K562 (cell line): ENCODE data around the gene MAGOHB. TPM values are rescaled to one million over a fixed set of nuclear protein-coding genes. Genes with fewer than 3 reads are reported as not detected.

Experiments used
- CEBPB ChIP-seq: fragments of 450-650 bp; IDR thresholded peaks from 2 replicates; pipeline ENCODE4 v1.6.1; 2016; ENCODE audit warnings: missing genetic modification characterization, missing compliant biosample characterization
- CHD2 ChIP-seq: IDR thresholded peaks from 2 replicates; pipeline ENCODE4 v1.6.1; 2011; ENCODE audit warnings: low read depth, low read length
- CREM ChIP-seq: IDR thresholded peaks from 2 replicates; pipeline ENCODE4 v1.6.1; 2014; ENCODE audit warnings: antibody characterized with exemption, low read depth
- CSDE1 ChIP-seq, 2 experiments: fragments of 450-650 bp; IDR thresholded peaks; 2 replicates each; pipeline ENCODE4 v1.6.1; 2016; ENCODE audit warnings: mild to moderate bottlenecking in 1 of 2
- HEY1 ChIP-seq: fragments of 250-450 bp; sonication (Bioruptor Pico); IDR thresholded peaks from 2 replicates; pipeline ENCODE4 v1.5.0; 2020; ENCODE audit warnings: mild to moderate bottlenecking, moderate library complexity, borderline replicate concordance
- HNRNPLL ChIP-seq: fragments of 200-400 bp; formaldehyde crosslinking; IDR thresholded peaks from 2 replicates; pipeline ENCODE4 v1.6.1; 2017; ENCODE audit warnings: low read length, low read depth, mild to moderate bottlenecking; ENCODE audit not compliant: poor library complexity, severe bottlenecking
- MIER1 ChIP-seq: fragments of 450-650 bp; IDR thresholded peaks from 2 replicates; pipeline ENCODE4 v1.6.1; 2016; ENCODE audit warnings: antibody characterized with exemption, mild to moderate bottlenecking, low read depth
- MLLT1 ChIP-seq, 2 experiments: fragments of 450-650 bp; IDR thresholded peaks; 2 replicates each; pipeline ENCODE4 v1.6.1; 2016
- NCOA6 ChIP-seq: fragments of 450-650 bp; IDR thresholded peaks from 2 replicates; pipeline ENCODE4 v1.6.1; 2017; ENCODE audit warnings: mild to moderate bottlenecking
- NFIC ChIP-seq: fragments of 450-650 bp; IDR thresholded peaks from 2 replicates; pipeline ENCODE4 v1.6.1; 2017; ENCODE audit warnings: mild to moderate bottlenecking, inconsistent platforms
- PREB ChIP-seq: sonication (generic); formaldehyde crosslinking; IDR thresholded peaks from 2 replicates; pipeline ENCODE4 v1.8.1; 2023; ENCODE audit warnings: mild to moderate bottlenecking, missing genetic modification reagents
- SLC30A9 ChIP-seq: fragments of 250-450 bp; sonication (Bioruptor Pico); IDR thresholded peaks from 2 replicates; pipeline ENCODE4 v1.8.0; 2022; ENCODE audit warnings: mild to moderate bottlenecking, moderate library complexity
- TAF7 ChIP-seq: fragments of 450-650 bp; IDR thresholded peaks from 2 replicates; pipeline ENCODE4 v1.6.1; 2016; ENCODE audit warnings: missing genetic modification characterization, missing compliant biosample characterization
- TAL1 ChIP-seq: fragments of 450-650 bp; IDR thresholded peaks from 2 replicates; pipeline ENCODE4 v1.6.1; 2016; ENCODE audit warnings: mild to moderate bottlenecking
- TEAD2 ChIP-seq: fragments of 450-650 bp; IDR thresholded peaks from 2 replicates; pipeline ENCODE4 v1.6.1; 2016; ENCODE audit warnings: missing genetic modification characterization, control low read depth, missing compliant biosample characterization
- U2AF1 ChIP-seq: fragments of 200-400 bp; formaldehyde crosslinking; optimal IDR thresholded peaks from 2 replicates; pipeline ENCODE3; 2017; ENCODE audit warnings: mild to moderate bottlenecking, low read depth, low read length, moderate library complexity
- ZBTB33 ChIP-seq: sonication (generic); formaldehyde crosslinking; IDR thresholded peaks from 2 replicates; pipeline ENCODE4 v1.8.1; 2023; ENCODE audit warnings: mild to moderate bottlenecking, missing genetic modification reagents
- ZBTB9 ChIP-seq: fragments of 450-650 bp; formaldehyde crosslinking; IDR thresholded peaks from 2 replicates; pipeline ENCODE4 v1.4.0; 2020; ENCODE audit warnings: mild to moderate bottlenecking, moderate library complexity
- ZNF436 ChIP-seq: fragments of 250-450, 450-650 bp; sonication (Bioruptor Pico); formaldehyde crosslinking; IDR thresholded peaks from 2 replicates; pipeline ENCODE4 v1.7.0; 2020; ENCODE audit warnings: mild to moderate bottlenecking
- polyA plus RNA-seq, 8 experiments: library from polyadenylated mRNA; depleted of rRNA in 4 of 8; stranded (reverse) in 5 of 8; unstranded in 3 of 8; fragments of >200 nt; fragmentation: Nextera tagmentation in 2 of 8; fragmentation: Illumina TruSeq in 1 of 8; extraction: Ambion mirVana in 2 of 8; extraction: Trizol in 1 of 8; gene quantifications; 2 replicates each; pipeline versions ENCODE4 v1.2.1 to v1.2.3, GENCODE V29; 2011 to 2014; ENCODE audit warnings: inconsistent platforms in 1 of 8, missing spikeins in 1 of 8
- total RNA-seq, 7 experiments: library from RNA; depleted of rRNA in 6 of 7; stranded (reverse); fragments of >200 nt in 6 of 7; fragmentation: Illumina TruSeq in 2 of 7; extraction: Trizol in 2 of 7; gene quantifications; 2 replicates each; pipeline versions ENCODE4 v1.2.1 to v1.2.3, GENCODE V29; 2011 to 2021; ENCODE audit warnings: low replicate concordance in 1 of 7
- TF ChIP-seq, protein P1 (sequence below): fragments of 450-650 bp; IDR thresholded peaks from 2 replicates; pipeline ENCODE4 v1.6.1; 2014; ENCODE audit warnings: low read depth, mild to moderate bottlenecking, moderate library complexity, borderline replicate concordance
- TF ChIP-seq, protein P2 (sequence below): sonication (generic); formaldehyde crosslinking; IDR thresholded peaks from 2 replicates; pipeline ENCODE4 v1.8.0; 2022; ENCODE audit warnings: missing genetic modification reagents, mild to moderate bottlenecking, borderline replicate concordance

Gene MAGOHB
- total and polyA plus RNA-seq, 9 of the 15 experiments (the other 6 are each of a cell fraction or from before 2014, with no cell fraction given), result 34.5 to 177 (median 85.4) TPM

- TF ChIP-seq, protein P1, sequence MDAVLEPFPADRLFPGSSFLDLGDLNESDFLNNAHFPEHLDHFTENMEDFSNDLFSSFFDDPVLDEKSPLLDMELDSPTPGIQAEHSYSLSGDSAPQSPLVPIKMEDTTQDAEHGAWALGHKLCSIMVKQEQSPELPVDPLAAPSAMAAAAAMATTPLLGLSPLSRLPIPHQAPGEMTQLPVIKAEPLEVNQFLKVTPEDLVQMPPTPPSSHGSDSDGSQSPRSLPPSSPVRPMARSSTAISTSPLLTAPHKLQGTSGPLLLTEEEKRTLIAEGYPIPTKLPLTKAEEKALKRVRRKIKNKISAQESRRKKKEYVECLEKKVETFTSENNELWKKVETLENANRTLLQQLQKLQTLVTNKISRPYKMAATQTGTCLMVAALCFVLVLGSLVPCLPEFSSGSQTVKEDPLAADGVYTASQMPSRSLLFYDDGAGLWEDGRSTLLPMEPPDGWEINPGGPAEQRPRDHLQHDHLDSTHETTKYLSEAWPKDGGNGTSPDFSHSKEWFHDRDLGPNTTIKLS, result peak; percentile 100
- TF ChIP-seq SLC30A9 (no peak), TAL1 (no peak), HEY1 (no peak), CSDE1 (IDR thresholded peaks at IDR 0.05) (peak in 1 of 2 experiments; percentile 95; a peak in 2 of 4 replicates), NFIC (0 out of 2 replicates have a peak, but pooled peaks have one; percentile 15), NCOA6 (no peak), ZBTB9 (CRISPR knock-in tag) (no peak), MIER1 (no peak), TEAD2 (no peak), U2AF1 (no peak), HNRNPLL (peak; percentile 66), ZBTB33 (CRISPR knock-in tag) (no peak), CREM (peak; percentile 100), CEBPB (tag) (no peak), CHD2 (peak; percentile 95), PREB (CRISPR knock-in tag) (no peak), MLLT1 (IDR thresholded peaks at IDR 0.05) (peak in 1 of 2 experiments; percentile 75; a peak in 1 of 4 replicates), ZNF436 (CRISPR knock-in tag) (no peak), TAF7 (tag) (peak; percentile 61; the same call in 1 of the 2 replicates)
- TF ChIP-seq, protein P2, sequence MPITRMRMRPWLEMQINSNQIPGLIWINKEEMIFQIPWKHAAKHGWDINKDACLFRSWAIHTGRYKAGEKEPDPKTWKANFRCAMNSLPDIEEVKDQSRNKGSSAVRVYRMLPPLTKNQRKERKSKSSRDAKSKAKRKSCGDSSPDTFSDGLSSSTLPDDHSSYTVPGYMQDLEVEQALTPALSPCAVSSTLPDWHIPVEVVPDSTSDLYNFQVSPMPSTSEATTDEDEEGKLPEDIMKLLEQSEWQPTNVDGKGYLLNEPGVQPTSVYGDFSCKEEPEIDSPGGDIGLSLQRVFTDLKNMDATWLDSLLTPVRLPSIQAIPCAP (CRISPR knock-in tag), result no peak
Measured at GRCh38 chr12:10613349-10614055, at the start of gene MAGOHB (continued).
